Measurements from ENCODE around the gene NOLC1. TPM values are rescaled to one million over a fixed set of nuclear protein-coding genes. Genes with fewer than 3 reads are reported as not detected.

Gene NOLC1
- total RNA-seq, 4 donors from 2014 or later = 28.7 to 83.8 (median 48.5) TPM

DNA sequence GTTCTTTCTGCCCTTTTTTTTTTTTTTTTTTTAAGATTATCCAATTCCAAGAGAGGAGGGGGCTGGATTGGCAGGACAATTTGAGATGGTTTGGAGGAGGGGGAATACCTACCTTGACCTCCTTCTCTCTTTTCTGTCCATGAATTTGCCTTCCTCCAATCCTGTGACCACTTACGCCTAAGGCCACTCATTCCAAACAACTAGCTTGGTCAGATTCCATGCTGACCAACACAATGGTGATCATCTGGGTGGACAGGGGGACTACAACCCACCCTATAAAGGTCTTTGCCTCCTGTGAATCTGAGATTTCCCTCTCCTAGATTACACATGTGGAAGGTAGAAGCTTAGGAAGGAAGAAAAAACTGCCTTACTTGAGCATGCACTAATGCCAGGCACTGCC, 29.7 kb upstream of the NOLC1 start:
- Histone ChIP-seq H3K4me1 (peaks cover 34 to 43% (median 41%) of the 10 kb centered on the region in 4 donors), H3K27me3 (no peaks in the 10 kb centered on the region), H3K36me3 (no peaks in the 10 kb centered on the region), H3K27ac (replicated peaks in 1 of 4) (peak overlapping the region; percentile 99), H3K9me3 (no peaks in the 10 kb centered on the region), H3K4me3 (no peak overlapping the region)
- intact Hi-C loops (cut with DNase I) = no loop called here
- TF ChIP-seq POLR2A (IDR thresholded peaks at IDR 0.05; ENCODE audit: low read depth) (no peak), EP300 (IDR thresholded peaks at IDR 0.05) (no peak), POLR2AphosphoS5 (IDR thresholded peaks at IDR 0.05) (no peak)
- TF ChIP-seq, protein P1, sequence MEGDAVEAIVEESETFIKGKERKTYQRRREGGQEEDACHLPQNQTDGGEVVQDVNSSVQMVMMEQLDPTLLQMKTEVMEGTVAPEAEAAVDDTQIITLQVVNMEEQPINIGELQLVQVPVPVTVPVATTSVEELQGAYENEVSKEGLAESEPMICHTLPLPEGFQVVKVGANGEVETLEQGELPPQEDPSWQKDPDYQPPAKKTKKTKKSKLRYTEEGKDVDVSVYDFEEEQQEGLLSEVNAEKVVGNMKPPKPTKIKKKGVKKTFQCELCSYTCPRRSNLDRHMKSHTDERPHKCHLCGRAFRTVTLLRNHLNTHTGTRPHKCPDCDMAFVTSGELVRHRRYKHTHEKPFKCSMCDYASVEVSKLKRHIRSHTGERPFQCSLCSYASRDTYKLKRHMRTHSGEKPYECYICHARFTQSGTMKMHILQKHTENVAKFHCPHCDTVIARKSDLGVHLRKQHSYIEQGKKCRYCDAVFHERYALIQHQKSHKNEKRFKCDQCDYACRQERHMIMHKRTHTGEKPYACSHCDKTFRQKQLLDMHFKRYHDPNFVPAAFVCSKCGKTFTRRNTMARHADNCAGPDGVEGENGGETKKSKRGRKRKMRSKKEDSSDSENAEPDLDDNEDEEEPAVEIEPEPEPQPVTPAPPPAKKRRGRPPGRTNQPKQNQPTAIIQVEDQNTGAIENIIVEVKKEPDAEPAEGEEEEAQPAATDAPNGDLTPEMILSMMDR (IDR thresholded peaks at IDR 0.05) = no peak
- no peak for DNase-seq (ENCODE audit: extremely low spot score)
- WGBS = 100% methylated on average over 1 of the region's 1 CpG

DNA sequence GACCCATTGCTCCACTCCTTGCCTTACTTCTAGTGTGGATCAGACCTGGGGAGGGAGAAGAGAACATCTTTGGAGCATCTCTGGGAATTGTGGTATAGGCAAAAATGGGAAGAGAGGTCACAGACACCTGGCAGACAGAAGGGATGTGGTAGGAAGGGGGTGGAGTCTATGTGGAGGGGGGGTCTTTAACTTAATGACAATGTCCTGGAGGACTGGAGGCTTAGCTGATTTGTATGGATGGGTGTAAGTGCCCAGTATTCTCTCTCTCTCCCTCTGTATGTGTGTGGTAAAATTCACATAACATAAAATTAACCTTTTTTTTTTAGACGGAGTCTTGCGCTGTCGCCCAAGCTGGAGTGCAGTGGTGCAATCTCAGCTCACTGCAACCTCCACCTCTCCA, 29.0 kb upstream of the NOLC1 start:
- peak overlapping the region in 3 of 4 donors; percentile 99 for H3K27ac ChIP-seq (replicated peaks in 1 of 4)
- intact Hi-C loops (cut with DNase I) = no loop called here

DNA sequence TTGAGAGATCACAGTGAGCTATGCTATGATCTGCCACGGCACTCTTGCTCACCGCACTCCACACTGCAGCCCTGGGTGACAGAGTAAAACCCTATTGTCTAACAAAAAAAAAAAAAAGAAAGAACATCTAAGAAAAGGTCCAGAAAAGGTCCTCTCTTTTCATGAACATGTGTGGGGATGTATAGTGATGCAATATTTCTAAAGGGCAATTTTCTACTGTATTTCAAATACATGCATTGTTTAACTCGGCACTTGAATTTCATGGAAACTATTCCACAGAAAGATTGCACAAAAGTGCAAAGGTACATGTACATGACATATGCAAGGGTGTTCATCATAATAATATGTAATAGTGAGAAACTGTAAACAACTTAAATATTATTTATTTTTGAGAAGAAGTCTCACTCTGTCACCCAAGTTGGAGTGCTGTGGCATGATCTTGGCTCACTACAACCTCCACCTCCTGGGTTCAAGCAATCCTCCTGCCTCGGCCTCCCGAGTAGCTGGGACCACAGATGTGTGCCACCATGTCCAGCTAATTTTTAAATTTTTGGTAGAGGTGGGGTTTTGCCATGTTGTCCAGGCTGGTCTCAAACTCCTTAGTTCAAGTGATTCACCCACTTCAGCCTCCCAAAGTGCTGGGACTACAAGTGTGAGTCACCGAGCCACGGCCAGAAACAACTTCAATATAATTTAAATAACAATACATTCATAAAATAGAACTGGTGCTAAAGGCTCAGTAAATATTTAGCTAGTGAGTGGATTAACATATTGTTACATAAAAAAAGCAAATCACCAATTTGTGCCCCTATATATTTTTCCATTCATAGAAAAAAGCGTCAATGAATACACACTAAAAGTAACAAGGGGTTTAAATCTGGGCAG, 20.7 kb upstream of the NOLC1 start:
- H3K27ac ChIP-seq (replicated peaks in 1 of 4) = peak overlapping the region in 1 of 4 donors; percentile 98
- no peaks in the 10 kb centered on the region for H3K27me3 ChIP-seq
- TF ChIP-seq POLR2A (IDR thresholded peaks at IDR 0.05; ENCODE audit: low read depth) = no peak
- no peak for TF ChIP-seq POLR2AphosphoS5 (IDR thresholded peaks at IDR 0.05)
- no peak for TF ChIP-seq EP300 (IDR thresholded peaks at IDR 0.05)
- TF ChIP-seq, protein P1 (IDR thresholded peaks at IDR 0.05) = no peak
- H3K9me3 ChIP-seq = no peaks in the 10 kb centered on the region
- intact Hi-C loops (cut with DNase I) = no loop called here
- H3K4me3 ChIP-seq = no peak overlapping the region
- no peaks in the 10 kb centered on the region for H3K36me3 ChIP-seq
- no peak for DNase-seq (ENCODE audit: extremely low spot score)
- peaks cover 18 to 36% (median 30%) of the 10 kb centered on the region in 4 donors for H3K4me1 ChIP-seq
- WGBS = 89% methylated on average over 8 of the region's 8 CpGs

More for the DNA sequence above, 29.0 kb upstream of the NOLC1 start:
- Histone ChIP-seq H3K4me1 (peaks cover 26 to 36% (median 33%) of the 10 kb centered on the region in 4 donors), H3K9me3 (no peaks in the 10 kb centered on the region), H3K4me3 (no peak overlapping the region), H3K27me3 (no peaks in the 10 kb centered on the region), H3K36me3 (no peaks in the 10 kb centered on the region)
- no peak for DNase-seq (ENCODE audit: extremely low spot score)
- TF ChIP-seq POLR2A (IDR thresholded peaks at IDR 0.05; ENCODE audit: low read depth) (no peak), POLR2AphosphoS5 (IDR thresholded peaks at IDR 0.05) (no peak), EP300 (IDR thresholded peaks at IDR 0.05) (no peak)
- TF ChIP-seq, protein P1 (IDR thresholded peaks at IDR 0.05) = no peak
- 87% methylated on average over 3 of the region's 3 CpGs for whole genome bisulfite sequencing

DNA sequence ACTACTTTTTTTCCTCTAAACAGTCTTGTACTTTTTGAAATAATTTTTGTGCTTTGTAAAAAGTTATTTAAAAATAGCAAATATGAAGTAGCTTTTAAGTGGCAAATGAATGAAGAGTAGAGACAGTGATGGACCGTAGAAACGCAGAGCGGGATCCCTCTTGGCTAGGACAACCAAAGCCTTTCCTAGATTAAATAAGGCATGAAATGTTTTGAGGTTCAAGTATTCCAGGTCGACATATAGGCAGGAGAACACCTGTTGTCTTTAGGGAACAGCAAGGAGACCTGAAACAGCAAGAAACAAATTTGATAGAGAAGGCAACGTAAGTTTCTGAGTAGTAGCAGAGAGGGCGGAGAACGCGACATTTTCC, 20.0 kb upstream of the NOLC1 start:
- WGBS = 27% methylated on average over 8 of the region's 8 CpGs
- no peak for TF ChIP-seq EP300 (IDR thresholded peaks at IDR 0.05)
- TF ChIP-seq POLR2A (IDR thresholded peaks at IDR 0.05; ENCODE audit: low read depth) = no peak
- TF ChIP-seq, protein P1 (IDR thresholded peaks at IDR 0.05) = no peak
- no peak for TF ChIP-seq POLR2AphosphoS5 (IDR thresholded peaks at IDR 0.05)
- intact Hi-C loops (cut with DNase I) = no loop called here
- no peaks in the 10 kb centered on the region for H3K27me3 ChIP-seq
- H3K4me1 ChIP-seq = peaks cover 22 to 42% (median 36%) of the 10 kb centered on the region in 4 donors
- H3K4me3 ChIP-seq = peak overlapping the region; percentile 69 to 99 (median 91)
- no peak for DNase-seq (ENCODE audit: extremely low spot score)
- H3K36me3 ChIP-seq = no peaks in the 10 kb centered on the region
- peak overlapping the region; percentile 90 to 98 (median 94) for H3K27ac ChIP-seq (replicated peaks in 1 of 4)
- no peaks in the 10 kb centered on the region for H3K9me3 ChIP-seq
